SK-N-SH (cell line): ENCODE data around the gene WDR82. TPM values are rescaled to one million over a fixed set of nuclear protein-coding genes. Genes with fewer than 3 reads are reported as not detected.

ENCODE experiments used
- CTCF ChIA-PET: fragments of 300-600, 350-600 bp; formaldehyde crosslinking; extraction: SDS; loops from one replicate; lab custom pipeline; 2021; lab: Yijun Ruan, JAX
- POLR2A ChIA-PET: fragments of 350-600 bp; sonication (Branson Sonifier 250); formaldehyde crosslinking; extraction: SDS; loops from one replicate; lab custom pipeline; 2020; ENCODE audit warnings: antibody characterized with exemption, inconsistent platforms; lab: Yijun Ruan, JAX
- DNase-seq: peaks from one replicate; pipeline ENCODE4 v3.0.0; 2012
- H2AFZ ChIP-seq: fragments of 200-600 bp; sonication (generic); 2 replicates; pipeline ENCODE4 v1.8.1; 2016; ENCODE audit warnings: antibody characterized with exemption, mild to moderate bottlenecking, low read depth
- H3F3A ChIP-seq: fragments of 200-600 bp; sonication (generic); replicated peaks from 2 replicates; pipeline ENCODE3; 2016; ENCODE audit warnings: antibody characterized with exemption, mild to moderate bottlenecking; ENCODE audit not compliant: insufficient read depth
- H3K27ac ChIP-seq, 2 experiments: fragments of 200-500 bp in 1 of 2; fragments of 200-600 bp in 1 of 2; sonication (Bioruptor generic) in 1 of 2; sonication (generic), shearing (Covaris generic) in 1 of 2; 2 replicates each; pipeline versions ENCODE4 v1.5.1 to v1.6.1; 2014 to 2016; ENCODE audit warnings: low read depth in 2 of 2, inconsistent platforms in 1 of 2, low read length in 1 of 2, mild to moderate bottlenecking in 1 of 2, mixed read lengths in 1 of 2
- H3K27me3 ChIP-seq: fragments of 200-600 bp; sonication (generic), shearing (Covaris generic); 2 replicates; pipeline ENCODE4 v1.6.1; 2016; ENCODE audit warnings: mixed run types; ENCODE audit not compliant: insufficient read depth
- H3K36me3 ChIP-seq, 2 experiments: fragments of 200-500 bp in 1 of 2; fragments of 200-600 bp in 1 of 2; sonication (Bioruptor generic) in 1 of 2; sonication (generic) in 1 of 2; replicated peaks in 1 of 2; 2 replicates each; pipeline versions ENCODE3 to v1.5.1; 2014 to 2016; ENCODE audit warnings: low read length in 1 of 2, mild to moderate bottlenecking in 1 of 2; ENCODE audit not compliant: insufficient read depth in 2 of 2, control insufficient read depth in 1 of 2
- H3K4me1 ChIP-seq, 2 experiments: fragments of 200-500 bp in 1 of 2; fragments of 200-600 bp in 1 of 2; sonication (Bioruptor generic) in 1 of 2; sonication (generic), shearing (Covaris generic) in 1 of 2; 2 replicates each; pipeline versions ENCODE4 v1.5.1 to v1.6.1; 2014 to 2016; ENCODE audit warnings: low read depth in 1 of 2, low read length in 1 of 2, mixed run types in 1 of 2; ENCODE audit not compliant: insufficient read depth in 2 of 2, control insufficient read depth in 1 of 2
- H3K4me2 ChIP-seq: fragments of 200-600 bp; sonication (generic), shearing (Covaris generic); 2 replicates; pipeline ENCODE4 v1.6.1; 2017; ENCODE audit warnings: mixed run types
- H3K4me3 ChIP-seq, 2 experiments: fragments of 200-500 bp in 1 of 2; fragments of 200-600 bp in 1 of 2; sonication (Bioruptor generic) in 1 of 2; sonication (generic), shearing (Covaris generic) in 1 of 2; 2 replicates each; pipeline versions ENCODE4 v1.5.1 to v1.8.1; 2014 to 2016; ENCODE audit warnings: low read depth in 2 of 2, inconsistent platforms in 1 of 2, low read length in 1 of 2, mild to moderate bottlenecking in 1 of 2, mixed read lengths in 1 of 2, moderate library complexity in 1 of 2
- H3K79me2 ChIP-seq: fragments of 200-600 bp; sonication (generic); 2 replicates; pipeline ENCODE4 v1.8.1; 2017; ENCODE audit warnings: mild to moderate bottlenecking; ENCODE audit not compliant: insufficient read depth
- H3K9ac ChIP-seq: fragments of 200-600 bp; sonication (generic); 2 replicates; pipeline ENCODE4 v1.6.1; 2017; ENCODE audit warnings: mixed run types
- H3K9me2 ChIP-seq: fragments of 200-600 bp; sonication (generic); 2 replicates; pipeline ENCODE4 v1.6.1; 2017; ENCODE audit warnings: mixed run types
- H3K9me3 ChIP-seq: fragments of 200-600 bp; sonication (generic); 2 replicates; pipeline ENCODE4 v1.6.1; 2017; ENCODE audit warnings: mixed run types, mild to moderate bottlenecking, moderate library complexity
- H4K20me1 ChIP-seq: fragments of 200-600 bp; sonication (generic); 2 replicates; pipeline ENCODE4 v1.6.1; 2017; ENCODE audit warnings: mild to moderate bottlenecking, mixed run types; ENCODE audit not compliant: insufficient read depth
- CHD2 ChIP-seq: fragments of 150-350 bp; IDR thresholded peaks from 2 replicates; pipeline ENCODE4 v1.6.1; 2018; ENCODE audit warnings: low read length; ENCODE audit not compliant: partially characterized antibody
- FOSL2 ChIP-seq: IDR thresholded peaks from 2 replicates; pipeline ENCODE4 v1.4.0; 2012; ENCODE audit warnings: low read depth, mild to moderate bottlenecking, moderate library complexity, borderline replicate concordance
- FOXM1 ChIP-seq: IDR thresholded peaks from 2 replicates; pipeline ENCODE4 v1.4.0; 2012; ENCODE audit warnings: low read depth, mild to moderate bottlenecking
- GABPA ChIP-seq: IDR thresholded peaks from 2 replicates; pipeline ENCODE4 v1.4.0; 2012; ENCODE audit warnings: low read depth, mild to moderate bottlenecking
- POLR2AphosphoS5 ChIP-seq: IDR thresholded peaks from 2 replicates; pipeline ENCODE4 v1.6.1; 2012; ENCODE audit warnings: low read depth, low read length
- REST ChIP-seq: IDR thresholded peaks from 2 replicates; pipeline ENCODE4 v1.6.1; 2012; ENCODE audit warnings: mild to moderate bottlenecking, low read depth, low read length, moderate library complexity
- SMC3 ChIP-seq: IDR thresholded peaks from 2 replicates; pipeline ENCODE4 v1.6.1; 2012; ENCODE audit warnings: low read depth, low read length, improper control_type of control experiment
- TCF12 ChIP-seq: IDR thresholded peaks from 2 replicates; pipeline ENCODE4 v1.4.0; 2012
- TEAD4 ChIP-seq: IDR thresholded peaks from 2 replicates; pipeline ENCODE4 v1.4.0; 2012; ENCODE audit warnings: mild to moderate bottlenecking, borderline replicate concordance; ENCODE audit not compliant: insufficient read depth
- WGBS: methylation state at CpG from one replicate; pipeline ENCODE4 v1.1.6; 2017; ENCODE audit warnings: low lambda C conversion rate; 5-methylcytosine and 5-hydroxymethylcytosine counted together
- polyA plus RNA-seq, 3 experiments: library from polyadenylated mRNA; depleted of rRNA; stranded (reverse); fragments of >200 nt; gene quantifications; 2 replicates each; pipeline ENCODE4 v1.2.3, GENCODE V29; 2012
- TF ChIP-seq, protein P1 (sequence below): IDR thresholded peaks from 2 replicates; pipeline ENCODE4; 2012
- TF ChIP-seq, protein P2 (sequence below): IDR thresholded peaks from 2 replicates; pipeline ENCODE4 v1.4.0; 2012; ENCODE audit warnings: low read depth, borderline replicate concordance

The WDR82 gene
- polyA plus RNA-seq, 1 of the 3 experiments (the other 2 are of a cell fraction): 41.2 TPM

DNA sequence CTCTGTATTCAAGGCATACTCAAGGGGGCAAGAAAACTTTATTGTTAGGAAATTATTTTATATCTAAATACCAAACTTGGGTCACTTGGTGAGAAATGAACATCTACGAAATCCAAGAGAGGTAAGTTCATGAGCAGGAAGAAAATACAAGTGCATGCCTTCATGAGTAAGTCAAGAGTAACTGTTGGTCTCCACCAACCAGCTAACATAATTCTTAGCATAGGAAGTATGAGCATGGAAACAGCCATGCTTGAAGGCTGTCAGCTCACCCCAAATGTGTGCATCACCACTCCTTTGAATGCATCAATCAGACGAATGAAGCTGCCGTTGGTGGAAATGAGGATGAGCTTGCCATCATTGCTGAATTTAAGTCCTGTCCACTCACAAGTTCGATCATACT is 19.0 kb downstream of the WDR82 start:
- no peak overlapping the region for H3K4me2 ChIP-seq
- no peak overlapping the region for H3K9ac ChIP-seq
- no peaks in the 10 kb centered on the region for H3K27me3 ChIP-seq
- H3K9me3 ChIP-seq: no peaks in the 10 kb centered on the region
- WGBS: 88% methylated on average over 4 of the region's 4 CpGs
- H4K20me1 ChIP-seq: peaks cover 23% of the 10 kb centered on the region; the same call in 1 of the 2 replicates
- ChIA-PET POLR2A (interaction anchor here (1.0 to 1.7 kb wide), 3 partner anchors 10 to 19 kb away, joined by 3 to 8 read pairs (median 4); partner anchors contain the start of gene WDR82), CTCF (interaction anchor here (1.8 to 2.6 kb wide), 2 partner anchors 19 to 80 kb away, joined by 6 to 8 read pairs; partner anchors contain the start of gene WDR82)
- H3K79me2 ChIP-seq: peaks cover 73% of the 10 kb centered on the region
- H3K4me1 ChIP-seq: no peaks in the 10 kb centered on the region
- H3F3A ChIP-seq: peaks cover 14% of the 10 kb centered on the region
- H3K36me3 ChIP-seq: peaks cover 84 to 85% of the 10 kb centered on the region in 2 experiments
- peak overlapping the region in 1 of 2 experiments; percentile 10; a peak in 1 of 4 replicates for H3K27ac ChIP-seq
- H3K9me2 ChIP-seq: no peaks in the 10 kb centered on the region
- no peak overlapping the region for H2AFZ ChIP-seq
- no peak overlapping the region for H3K4me3 ChIP-seq
- DNase-seq: no peak
- TF ChIP-seq REST (no peak), FOSL2 (no peak), CHD2 (no peak), FOXM1 (no peak), TEAD4 (no peak), GABPA (no peak), SMC3 (no peak), POLR2AphosphoS5 (no peak)
- TF ChIP-seq, protein P1, sequence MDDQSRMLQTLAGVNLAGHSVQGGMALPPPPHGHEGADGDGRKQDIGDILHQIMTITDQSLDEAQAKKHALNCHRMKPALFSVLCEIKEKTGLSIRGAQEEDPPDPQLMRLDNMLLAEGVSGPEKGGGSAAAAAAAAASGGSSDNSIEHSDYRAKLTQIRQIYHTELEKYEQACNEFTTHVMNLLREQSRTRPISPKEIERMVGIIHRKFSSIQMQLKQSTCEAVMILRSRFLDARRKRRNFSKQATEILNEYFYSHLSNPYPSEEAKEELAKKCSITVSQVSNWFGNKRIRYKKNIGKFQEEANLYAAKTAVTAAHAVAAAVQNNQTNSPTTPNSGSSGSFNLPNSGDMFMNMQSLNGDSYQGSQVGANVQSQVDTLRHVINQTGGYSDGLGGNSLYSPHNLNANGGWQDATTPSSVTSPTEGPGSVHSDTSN: no peak
- TF ChIP-seq, protein P2, sequence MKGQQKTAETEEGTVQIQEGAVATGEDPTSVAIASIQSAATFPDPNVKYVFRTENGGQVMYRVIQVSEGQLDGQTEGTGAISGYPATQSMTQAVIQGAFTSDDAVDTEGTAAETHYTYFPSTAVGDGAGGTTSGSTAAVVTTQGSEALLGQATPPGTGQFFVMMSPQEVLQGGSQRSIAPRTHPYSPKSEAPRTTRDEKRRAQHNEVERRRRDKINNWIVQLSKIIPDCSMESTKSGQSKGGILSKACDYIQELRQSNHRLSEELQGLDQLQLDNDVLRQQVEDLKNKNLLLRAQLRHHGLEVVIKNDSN: no peak
- TF ChIP-seq, all 33 proteins: peak for 0

GRCh38 chr3:52259035-52259434 is 19.4 kb downstream of the WDR82 start:
- H3K27ac ChIP-seq: peak overlapping the region in 1 of 2 experiments; percentile 14; a peak in 2 of 4 replicates
- ChIA-PET POLR2A (interaction anchor here (1.2 to 1.7 kb wide), 2 partner anchors 10 to 20 kb away, joined by 4 to 8 read pairs; partner anchors contain the start of gene WDR82), CTCF (interaction anchor here (0.9 to 2.6 kb wide), 4 partner anchors 8 to 80 kb away, joined by 3 to 8 read pairs (median 6); partner anchors contain the start of gene WDR82)
- no peak for DNase-seq
- TF ChIP-seq TCF12: 0 out of 2 replicates have a peak, but pooled peaks have one; percentile 15
- TF ChIP-seq, protein P1: peak; percentile 46
- no peak for TF ChIP-seq GABPA
- H3F3A ChIP-seq: peaks cover 14% of the 10 kb centered on the region
- H3K4me1 ChIP-seq: no peaks in the 10 kb centered on the region
- peaks cover 19% of the 10 kb centered on the region; the same call in 1 of the 2 replicates for H4K20me1 ChIP-seq
- no peak overlapping the region for H3K4me3 ChIP-seq
- no peaks in the 10 kb centered on the region for H3K27me3 ChIP-seq
- no peaks in the 10 kb centered on the region for H3K9me3 ChIP-seq
- H3K36me3 ChIP-seq: peaks cover 84 to 85% of the 10 kb centered on the region in 2 experiments
- no peaks in the 10 kb centered on the region for H3K9me2 ChIP-seq
- peaks cover 69% of the 10 kb centered on the region for H3K79me2 ChIP-seq
- H3K4me2 ChIP-seq: no peak overlapping the region
- 79% methylated on average over 1 of the region's 1 CpG for WGBS
- H3K9ac ChIP-seq: no peak overlapping the region
- no peak overlapping the region for H2AFZ ChIP-seq
